Activated CD4-positive, alpha-beta memory T cell treated with anti-CD3 and anti-CD28 coated beads, Interleukin-2, amount 10 ng/mL, durations not matched to agents 7 days and 5 days (primary cell): ENCODE data around the gene PXDN. TPM values are rescaled to one million over a fixed set of nuclear protein-coding genes. Genes with fewer than 3 reads are reported as not detected.
"Not testable (repeated sequence)": the region's sequence is repeated elsewhere in the genome, so short reads cannot be mapped to it uniquely, and the experiment has no call there.

Experiments
- CTCF ChIA-PET: fragments of 350-600 bp; sonication (Branson Sonifier 250); formaldehyde crosslinking; loops from one replicate; lab custom pipeline; 2021; ENCODE audit warnings: antibody characterized with exemption, inconsistent platforms; lab: Charles Lee
- POLR2A ChIA-PET: fragments of 350-600 bp; sonication (Branson Sonifier 250); formaldehyde crosslinking; loops from one replicate; lab custom pipeline; 2021; ENCODE audit warnings: antibody characterized with exemption; lab: Charles Lee
- DNase-seq: peaks from one replicate; pipeline ENCODE4 v3.0.0-alpha.2; 2020
- H3K27ac Mint-ChIP-seq: one replicate; pipeline ENCODE4 v1.8.0; 2021; ENCODE audit warnings: mild to moderate bottlenecking, mixed read lengths
- H3K27me3 Mint-ChIP-seq: one replicate; pipeline ENCODE4 v1.8.0; 2021; ENCODE audit warnings: mixed read lengths
- H3K36me3 Mint-ChIP-seq: one replicate; pipeline ENCODE4 v1.8.0; 2021; ENCODE audit warnings: low read depth, mixed read lengths
- H3K4me1 Mint-ChIP-seq: one replicate; pipeline ENCODE4 v1.8.0; 2021; ENCODE audit warnings: mixed read lengths
- H3K4me3 Mint-ChIP-seq: one replicate; pipeline ENCODE4 v1.8.0; 2021; ENCODE audit warnings: mild to moderate bottlenecking, mixed read lengths
- H3K9me3 Mint-ChIP-seq: one replicate; pipeline ENCODE4 v1.8.0; 2021; ENCODE audit warnings: mixed read lengths
- total RNA-seq, 2 experiments: library from RNA; stranded (reverse); gene quantifications; one replicate each; pipeline ENCODE4 v1.2.3, GENCODE V29; 2021

PXDN gene
- total RNA-seq, 2 experiments from 2014 or later = not detected

DNA sequence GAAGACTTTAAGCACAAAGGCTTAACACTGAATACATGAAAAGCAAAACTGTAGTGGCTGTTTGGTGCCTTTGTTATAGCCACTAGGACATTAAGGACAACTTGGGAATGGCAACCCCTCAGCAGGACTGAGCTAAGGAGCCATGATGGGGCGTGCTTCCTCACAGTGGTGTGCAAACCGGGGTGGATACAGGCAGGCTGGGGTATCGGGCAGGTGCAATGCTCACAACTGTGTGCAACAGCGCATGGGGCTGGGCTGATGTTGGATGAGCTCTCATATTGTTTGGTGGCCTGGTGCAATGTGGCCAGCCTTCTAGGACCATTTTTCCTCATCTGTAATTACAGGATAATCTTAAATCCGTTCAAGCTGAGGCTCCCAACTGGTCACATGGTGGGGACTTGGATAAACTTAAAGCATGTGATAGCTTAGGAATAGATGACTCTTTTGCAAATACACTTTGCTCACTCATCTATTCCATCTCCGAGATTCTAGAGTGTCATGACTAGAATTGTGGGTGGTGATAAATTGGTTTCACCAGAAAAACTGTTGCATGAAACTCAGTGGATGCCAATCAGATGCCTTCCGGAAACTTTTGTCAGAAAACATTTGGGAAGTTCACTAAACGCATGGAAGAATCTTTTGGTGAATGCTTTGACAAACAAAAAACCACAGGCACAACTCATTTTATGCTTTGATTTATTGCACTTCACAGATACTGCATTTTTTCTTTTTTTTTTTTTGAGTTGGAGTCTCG lies 116.5 kb downstream of the PXDN start:
- POLR2A ChIA-PET = no interaction called here
- H3K27me3 Mint-ChIP-seq = no peaks in the 10 kb centered on the region
- CTCF ChIA-PET = no interaction called here
- H3K4me3 Mint-ChIP-seq = no peak overlapping the region
- H3K9me3 Mint-ChIP-seq = peaks cover 2% of the 10 kb centered on the region
- no peak for DNase-seq
- H3K4me1 Mint-ChIP-seq = no peaks in the 10 kb centered on the region
- H3K36me3 Mint-ChIP-seq = no peaks in the 10 kb centered on the region
- no peak overlapping the region for H3K27ac Mint-ChIP-seq

DNA sequence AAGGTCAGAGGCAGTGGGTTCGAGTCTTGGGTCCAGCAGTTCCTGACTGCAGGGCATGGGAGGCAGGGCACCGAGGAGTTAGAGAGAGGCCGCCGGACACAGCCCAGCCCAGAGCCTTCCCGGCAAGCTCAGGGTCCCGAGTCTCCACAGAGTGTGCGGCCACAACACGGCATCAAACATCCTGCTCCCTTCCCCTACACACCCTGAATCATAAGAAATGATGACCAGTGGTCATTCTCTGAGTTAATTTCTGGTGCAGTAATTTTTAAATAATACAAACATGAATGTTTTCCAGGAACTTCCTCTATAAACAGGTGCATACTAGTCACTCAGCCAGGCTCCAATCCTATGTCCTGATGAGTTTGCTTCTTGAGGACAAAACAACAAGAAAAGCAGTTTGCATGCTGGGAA lies 118.0 kb downstream of the PXDN start:
- Mint-ChIP-seq H3K27ac (no peak overlapping the region), H3K4me3 (no peak overlapping the region), H3K9me3 (peaks cover 2% of the 10 kb centered on the region), H3K27me3 (no peaks in the 10 kb centered on the region), H3K36me3 (no peaks in the 10 kb centered on the region), H3K4me1 (no peaks in the 10 kb centered on the region)
- ChIA-PET CTCF (no interaction called here), POLR2A (no interaction called here)
- DNase-seq = no peak

DNA sequence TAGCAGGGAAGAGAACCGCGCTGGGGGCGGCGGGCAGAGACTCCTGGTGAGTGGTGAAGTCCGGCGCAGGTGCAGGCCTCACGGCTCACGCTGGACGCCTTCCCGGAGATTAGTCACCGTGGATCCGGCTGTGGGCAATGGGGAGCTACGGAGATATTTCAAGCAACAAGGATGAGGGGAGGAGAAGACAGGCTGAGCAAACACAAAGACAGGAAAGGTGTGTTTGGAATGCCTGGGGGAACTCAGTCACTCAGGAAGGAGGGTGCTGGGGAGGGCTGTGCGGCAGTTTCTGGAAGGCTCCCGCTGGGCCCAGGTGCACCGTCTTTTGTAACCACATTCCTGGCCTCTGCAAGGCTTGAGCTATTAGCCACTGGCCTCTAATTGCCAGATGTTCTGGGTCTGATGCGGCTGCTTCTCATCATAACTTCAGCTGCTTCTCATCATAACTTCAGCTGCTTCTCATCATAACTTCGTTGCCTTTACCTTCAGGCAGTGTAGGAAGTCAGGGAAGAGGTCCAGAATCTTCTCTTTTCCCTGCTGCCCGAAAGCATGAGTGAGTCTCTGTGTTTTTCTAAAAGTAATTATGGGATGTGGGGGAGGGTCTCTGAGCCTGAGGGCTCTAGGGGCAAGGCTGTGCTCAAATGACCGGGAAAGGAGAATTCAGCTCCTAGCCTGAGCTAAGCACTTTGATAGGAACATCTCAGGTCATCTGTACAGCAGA lies 118.9 kb downstream of the PXDN start:
- CTCF ChIA-PET = no interaction called here
- no peak for DNase-seq

DNA sequence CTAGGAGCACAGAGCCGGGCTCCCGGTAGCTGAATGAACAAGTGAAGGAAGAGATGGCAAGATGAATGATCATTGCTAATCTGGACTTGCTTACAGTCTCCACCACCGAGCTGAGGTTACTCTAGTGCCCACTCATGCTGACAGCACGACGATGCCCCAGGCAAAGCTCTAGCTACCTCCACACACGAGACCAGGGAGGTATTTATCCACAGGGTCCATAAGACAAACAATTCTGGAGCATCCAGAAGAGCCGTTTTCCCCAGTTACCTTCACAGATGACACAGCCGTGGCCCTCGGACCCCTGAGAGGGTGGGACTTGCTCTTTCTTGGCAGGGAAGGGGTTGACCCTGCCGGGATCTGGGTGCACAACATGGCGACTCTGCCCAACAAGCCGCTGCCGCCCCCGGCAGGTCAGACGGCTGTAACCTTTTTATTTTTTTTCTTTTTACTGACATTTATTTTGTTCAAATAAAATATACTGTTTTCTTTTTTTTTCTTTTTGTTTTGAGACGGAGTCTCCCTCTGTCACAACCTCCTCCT lies 120.3 kb downstream of the PXDN start:
- no peaks in the 10 kb centered on the region for H3K4me1 Mint-ChIP-seq
- H3K4me3 Mint-ChIP-seq = no peak overlapping the region
- no peaks in the 10 kb centered on the region for H3K27me3 Mint-ChIP-seq
- CTCF ChIA-PET = no interaction called here
- no peaks in the 10 kb centered on the region for H3K36me3 Mint-ChIP-seq
- POLR2A ChIA-PET = no interaction called here
- peaks cover 2% of the 10 kb centered on the region for H3K9me3 Mint-ChIP-seq
- no peak overlapping the region for H3K27ac Mint-ChIP-seq
- DNase-seq = no peak

More for the DNA sequence above, 118.9 kb downstream of the PXDN start:
- POLR2A ChIA-PET = no interaction called here
- no peaks in the 10 kb centered on the region for H3K27me3 Mint-ChIP-seq
- no peaks in the 10 kb centered on the region for H3K36me3 Mint-ChIP-seq
- H3K4me3 Mint-ChIP-seq = no peak overlapping the region
- no peaks in the 10 kb centered on the region for H3K4me1 Mint-ChIP-seq
- H3K9me3 Mint-ChIP-seq = peaks cover 2% of the 10 kb centered on the region
- H3K27ac Mint-ChIP-seq = no peak overlapping the region

DNA sequence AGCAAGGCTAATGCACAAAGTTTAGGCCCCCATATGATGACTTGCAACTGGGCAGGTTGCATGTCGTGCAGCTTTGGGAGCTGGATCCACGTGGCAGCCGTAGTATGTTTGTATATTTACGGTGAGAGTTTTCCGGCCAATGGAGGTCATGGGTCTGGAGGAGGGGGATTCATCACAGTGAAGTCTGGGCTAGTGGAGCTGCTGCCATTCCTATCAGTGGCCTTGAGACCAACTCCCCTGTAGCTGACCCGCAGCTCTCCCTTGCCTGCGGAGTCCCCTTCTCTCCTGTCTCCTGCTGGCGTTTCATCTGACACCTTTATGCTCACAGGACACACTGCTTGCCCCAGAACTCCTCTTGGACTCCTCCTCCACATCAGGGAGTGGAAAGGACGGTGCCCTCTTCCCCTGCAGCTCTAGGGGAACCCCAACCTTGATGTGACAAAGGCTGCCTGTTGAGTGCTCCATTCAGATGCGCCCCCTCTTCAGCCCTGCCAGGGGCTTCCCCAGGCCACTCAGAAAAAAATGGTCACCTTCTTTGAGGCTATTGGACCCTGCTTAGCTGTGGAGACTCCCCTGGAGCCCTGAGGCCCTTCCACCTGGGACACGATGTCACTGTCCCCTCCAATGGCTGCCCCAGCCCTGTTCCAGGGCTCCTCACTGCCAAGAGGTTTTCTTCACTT lies 121.7 kb downstream of the PXDN start:
- H3K9me3 Mint-ChIP-seq = peaks cover 2% of the 10 kb centered on the region
- no peak for DNase-seq
- no peaks in the 10 kb centered on the region for H3K27me3 Mint-ChIP-seq
- H3K4me3 Mint-ChIP-seq = no peak overlapping the region
- no peaks in the 10 kb centered on the region for H3K4me1 Mint-ChIP-seq
- no peak overlapping the region for H3K27ac Mint-ChIP-seq
- ChIA-PET POLR2A (no interaction called here), CTCF (no interaction called here)
- H3K36me3 Mint-ChIP-seq = no peaks in the 10 kb centered on the region

DNA sequence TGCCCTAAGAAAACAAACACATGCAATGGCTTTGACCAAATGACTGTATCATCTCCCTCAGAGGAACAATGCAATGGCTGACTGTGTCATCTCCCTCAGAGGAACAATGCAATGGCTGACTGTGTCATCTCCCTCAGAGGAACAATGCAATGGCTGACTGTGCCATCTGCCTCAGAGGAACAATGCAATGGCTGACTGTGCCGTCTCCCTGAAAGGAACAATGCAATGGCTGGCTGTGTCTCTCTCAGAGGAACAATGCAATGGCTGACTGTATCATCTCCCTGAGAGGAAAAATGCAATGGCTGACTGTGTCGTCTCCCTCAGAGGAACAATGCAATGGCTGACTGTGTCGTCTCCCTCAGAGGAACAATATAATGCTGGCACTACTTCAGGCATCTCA lies 122.3 kb downstream of the PXDN start:
- CTCF ChIA-PET = interaction anchor here (0.6 kb wide), 1 partner anchor 69 kb away, joined by 4 read pairs; no protein-coding TSS in a partner anchor

DNA sequence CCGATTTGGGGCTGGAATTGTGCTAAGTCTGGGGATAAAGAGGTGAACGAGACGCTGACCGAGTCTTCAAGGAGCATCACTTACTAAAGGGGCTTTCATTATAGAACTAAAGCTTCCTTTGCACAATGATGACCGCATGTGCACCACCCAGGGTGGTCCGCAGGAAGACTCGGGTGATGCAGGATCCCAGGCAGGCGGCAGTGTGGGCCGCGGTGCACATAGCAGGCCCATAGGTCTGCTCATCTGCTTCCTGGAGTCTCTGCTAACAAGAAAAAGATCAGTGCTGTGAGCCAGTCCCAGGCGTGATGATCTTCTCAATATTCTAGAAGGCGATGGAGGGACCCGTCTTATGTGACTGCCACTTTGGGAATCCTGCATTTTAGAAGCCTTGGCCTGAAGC lies 122.8 kb downstream of the PXDN start:
- ChIA-PET CTCF (interaction anchor here (0.6 kb wide), 1 partner anchor 69 kb away, joined by 4 read pairs; no protein-coding TSS in a partner anchor), POLR2A (no interaction called here)
- Mint-ChIP-seq H3K4me3 (no peak overlapping the region), H3K27ac (no peak overlapping the region), H3K4me1 (no peaks in the 10 kb centered on the region), H3K36me3 (no peaks in the 10 kb centered on the region), H3K9me3 (peaks cover 2% of the 10 kb centered on the region), H3K27me3 (no peaks in the 10 kb centered on the region)
- no peak for DNase-seq

More for the DNA sequence above, 122.3 kb downstream of the PXDN start:
- H3K27me3 Mint-ChIP-seq, H3K4me3 Mint-ChIP-seq, H3K36me3 Mint-ChIP-seq, DNase-seq, H3K27ac Mint-ChIP-seq, H3K4me1 Mint-ChIP-seq, H3K9me3 Mint-ChIP-seq, POLR2A ChIA-PET: not testable (repeated sequence)

DNA sequence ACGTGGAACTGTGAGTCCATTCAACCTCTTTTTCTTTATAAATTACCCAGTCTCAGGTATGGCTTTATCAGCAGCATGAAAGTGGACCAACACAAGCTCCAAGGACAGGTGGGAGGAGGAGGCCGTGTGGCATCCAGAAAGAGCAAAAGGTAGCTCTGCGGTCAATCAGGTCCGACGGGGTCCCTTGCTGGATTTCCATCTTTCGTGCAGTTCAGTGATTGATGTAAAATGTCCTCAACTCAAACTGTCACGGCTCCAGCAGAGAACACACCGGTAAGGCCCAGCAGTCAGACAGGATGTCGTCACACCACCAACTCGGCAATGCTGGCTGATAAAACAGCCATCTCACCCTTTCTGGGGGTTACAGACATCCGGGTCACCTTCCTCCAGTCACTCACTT lies 123.3 kb downstream of the PXDN start:
- DNase-seq = no peak
- CTCF ChIA-PET = no interaction called here
- Mint-ChIP-seq H3K9me3 (peaks cover 2% of the 10 kb centered on the region), H3K27me3 (no peaks in the 10 kb centered on the region), H3K36me3 (no peaks in the 10 kb centered on the region), H3K4me3 (no peak overlapping the region), H3K4me1 (no peaks in the 10 kb centered on the region), H3K27ac (no peak overlapping the region)
- POLR2A ChIA-PET = no interaction called here

DNA sequence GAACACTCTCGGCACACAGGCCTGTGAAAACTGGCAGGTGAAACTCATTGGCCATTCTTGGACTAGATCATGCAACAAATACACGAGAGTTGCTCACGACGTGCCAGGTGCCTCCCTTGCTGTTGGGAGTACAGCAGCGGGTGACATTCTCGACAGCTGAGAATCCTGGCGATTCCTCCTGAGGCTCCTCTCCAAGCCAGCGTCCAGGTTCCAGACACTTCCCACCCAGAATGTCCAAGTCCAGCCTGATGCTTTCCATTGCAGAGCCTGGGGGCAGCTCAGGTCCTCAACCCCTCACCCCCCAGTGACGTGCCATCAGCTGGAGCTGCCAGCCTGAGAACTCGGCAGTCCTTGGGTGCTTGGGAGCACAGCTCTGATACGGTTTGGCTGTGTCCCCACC lies 124.2 kb downstream of the PXDN start:
- H3K27ac Mint-ChIP-seq = no peak overlapping the region
- H3K36me3 Mint-ChIP-seq = no peaks in the 10 kb centered on the region
- no peak for DNase-seq
- peaks cover 2% of the 10 kb centered on the region for H3K9me3 Mint-ChIP-seq
- no peaks in the 10 kb centered on the region for H3K27me3 Mint-ChIP-seq
- H3K4me3 Mint-ChIP-seq = no peak overlapping the region
- ChIA-PET POLR2A (no interaction called here), CTCF (no interaction called here)
- H3K4me1 Mint-ChIP-seq = no peaks in the 10 kb centered on the region

DNA sequence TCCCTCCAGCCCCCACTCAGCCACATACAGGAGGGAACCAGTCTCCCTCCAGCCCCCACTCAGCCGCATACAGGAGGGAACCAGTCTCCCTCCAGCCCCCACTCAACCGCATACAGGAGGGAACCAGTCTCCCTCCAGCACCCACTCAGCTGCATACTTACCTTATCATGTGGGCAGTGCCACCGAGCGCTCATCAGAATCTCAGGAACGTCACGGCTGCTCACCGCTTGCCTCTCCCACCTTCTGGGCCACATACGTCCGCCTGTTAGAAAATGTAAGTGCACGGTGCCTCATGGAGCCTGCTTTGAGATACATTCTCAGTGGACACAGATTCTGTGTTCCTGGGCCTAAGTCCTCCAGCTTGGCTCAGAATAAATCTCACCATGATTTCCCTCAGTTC lies 124.8 kb downstream of the PXDN start:
- peaks cover 2% of the 10 kb centered on the region for H3K9me3 Mint-ChIP-seq
- H3K27ac Mint-ChIP-seq = no peak overlapping the region
- no peak overlapping the region for H3K4me3 Mint-ChIP-seq
- no peaks in the 10 kb centered on the region for H3K27me3 Mint-ChIP-seq
- no peak for DNase-seq
- H3K36me3 Mint-ChIP-seq = no peaks in the 10 kb centered on the region
- H3K4me1 Mint-ChIP-seq = no peaks in the 10 kb centered on the region
- ChIA-PET POLR2A (no interaction called here), CTCF (no interaction called here)

DNA sequence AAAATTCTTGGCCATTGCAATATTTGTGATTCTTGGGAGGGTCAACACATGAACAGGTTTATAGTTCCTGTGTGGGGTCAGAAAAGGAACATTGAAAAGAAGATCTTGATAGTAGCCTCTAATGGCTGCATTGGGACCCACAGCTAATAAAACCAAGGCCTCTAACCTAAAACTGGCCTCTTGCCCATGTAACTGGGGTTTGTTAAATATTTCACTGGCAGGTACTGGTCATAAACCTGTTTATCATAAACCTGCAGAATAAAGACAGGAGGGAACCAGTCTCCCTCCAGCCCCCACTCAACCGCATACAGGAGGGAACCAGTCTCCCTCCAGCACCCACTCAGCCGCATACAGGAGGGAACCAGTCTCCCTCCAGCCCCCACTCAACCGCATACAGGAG lies 125.3 kb downstream of the PXDN start:
- peaks cover 2% of the 10 kb centered on the region for H3K9me3 Mint-ChIP-seq
- no peak overlapping the region for H3K27ac Mint-ChIP-seq
- H3K27me3 Mint-ChIP-seq = no peaks in the 10 kb centered on the region
- H3K36me3 Mint-ChIP-seq = no peaks in the 10 kb centered on the region
- DNase-seq = no peak
- CTCF ChIA-PET = no interaction called here
- H3K4me1 Mint-ChIP-seq = no peaks in the 10 kb centered on the region
- POLR2A ChIA-PET = no interaction called here
- H3K4me3 Mint-ChIP-seq = no peak overlapping the region

DNA sequence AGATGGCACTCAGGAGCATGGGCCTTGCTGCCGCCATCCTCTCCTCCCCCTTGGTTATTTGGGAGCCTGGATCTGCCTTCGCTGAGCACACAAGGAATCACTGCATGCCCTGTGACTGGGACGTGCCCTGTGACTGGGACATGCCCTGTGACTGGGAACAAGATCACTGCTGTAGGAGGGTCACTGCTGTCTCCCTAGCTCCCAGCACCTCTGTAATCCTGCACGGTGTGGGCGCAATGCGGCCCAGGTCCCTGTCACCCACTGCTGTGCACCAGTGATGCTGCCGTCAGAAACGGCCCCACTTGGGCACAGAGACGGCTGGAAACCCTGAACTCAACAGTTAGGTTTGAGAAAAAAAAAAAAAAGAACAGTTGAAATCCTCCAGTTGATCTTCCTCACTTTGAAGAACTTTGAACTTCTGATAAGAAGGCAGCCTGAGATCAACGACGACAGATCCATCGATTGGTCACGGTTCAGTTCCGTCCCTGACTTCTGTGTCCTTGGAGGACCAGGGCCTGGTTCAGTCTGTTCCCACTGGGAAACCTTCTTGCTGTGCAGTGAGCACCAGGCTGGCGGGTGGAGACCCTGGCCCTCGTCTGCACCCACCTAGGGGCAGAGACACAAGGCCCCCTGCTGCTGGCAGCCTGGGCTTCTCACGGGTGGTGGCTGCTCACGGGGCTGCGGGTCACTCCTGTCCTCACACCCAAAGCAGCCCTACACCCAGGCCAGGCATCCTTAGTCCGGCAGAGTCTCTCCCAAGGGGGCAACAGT lies 125.9 kb downstream of the PXDN start:
- no peaks in the 10 kb centered on the region for H3K4me1 Mint-ChIP-seq
- DNase-seq = no peak
- CTCF ChIA-PET = no interaction called here
- H3K9me3 Mint-ChIP-seq = peaks cover 2% of the 10 kb centered on the region
- H3K27me3 Mint-ChIP-seq = no peaks in the 10 kb centered on the region
- H3K36me3 Mint-ChIP-seq = no peaks in the 10 kb centered on the region
- POLR2A ChIA-PET = no interaction called here
- no peak overlapping the region for H3K4me3 Mint-ChIP-seq
- no peak overlapping the region for H3K27ac Mint-ChIP-seq
